Cardiac fibroblast (primary cell): ENCODE measurements around the gene CHI3L1.

Experiments
- DNase-seq, 2 donors: peaks; one replicate each; pipeline versions ENCODE4 v3.0.0 to v3.0.0-alpha.2; 2010; ENCODE audit warnings: low read depth in 2 of 2
- H3K4me3 ChIP-seq, 2 donors: replicated peaks in 1 of 2; 1 replicate in 1 of 2; 2 replicates in 1 of 2; pipeline ENCODE4 v1.5.1; 2011; ENCODE audit warnings: low read depth in 2 of 2, low read length in 2 of 2, mild to moderate bottlenecking in 2 of 2, moderate library complexity in 1 of 2
- CTCF ChIP-seq: IDR thresholded peaks from one replicate; pipeline ENCODE4 v1.5.1; 2011; ENCODE audit warnings: low read depth, mild to moderate bottlenecking, low read length, inconsistent platforms

The CHI3L1 gene

GRCh38 chr1:203152158-203153034 is 34.1 kb downstream of the CHI3L1 start:
- peak in 1 of 2 donors; percentile 35 for DNase-seq

GRCh38 chr1:203151362-203152157 is 34.9 kb downstream of the CHI3L1 start:
- no peak for TF ChIP-seq CTCF
- H3K4me3 ChIP-seq: no peak overlapping the region
- DNase-seq: no peak

More at GRCh38 chr1:203152158-203153034, 34.1 kb downstream of the CHI3L1 start:
- TF ChIP-seq CTCF: no peak
- no peak overlapping the region for H3K4me3 ChIP-seq

GRCh38 chr1:203150511-203151297 is 35.8 kb downstream of the CHI3L1 start:
- no peak for TF ChIP-seq CTCF
- H3K4me3 ChIP-seq: no peak overlapping the region
- DNase-seq: no peak

GRCh38 chr1:203149188-203149840 is 37.2 kb downstream of the CHI3L1 start:
- TF ChIP-seq CTCF: no peak
- H3K4me3 ChIP-seq: no peak overlapping the region
- DNase-seq: no peak

- H3K4me3 ChIP-seq: no peak overlapping the region
- DNase-seq: no peak
- no peak for TF ChIP-seq CTCF
Measured at GRCh38 chr1:203148579-203148978, 37.9 kb downstream of the CHI3L1 start.

- no peak for DNase-seq
- peak; percentile 23 for TF ChIP-seq CTCF
Measured at GRCh38 chr1:203148127-203148526, 38.4 kb downstream of the CHI3L1 start.

More at GRCh38 chr1:203148127-203148526, 38.4 kb downstream of the CHI3L1 start:
- no peak overlapping the region for H3K4me3 ChIP-seq
